ENCODE data around the gene OR2D3. TPM values are rescaled to one million over a fixed set of nuclear protein-coding genes. Genes with fewer than 3 reads are reported as not detected.

OR2D3 gene
- total and polyA plus RNA-seq, 9 of the 15 experiments (the other 6 are each of a cell fraction or from before 2014, with no cell fraction given), result 0.42 TPM; not detected in 8

DNA sequence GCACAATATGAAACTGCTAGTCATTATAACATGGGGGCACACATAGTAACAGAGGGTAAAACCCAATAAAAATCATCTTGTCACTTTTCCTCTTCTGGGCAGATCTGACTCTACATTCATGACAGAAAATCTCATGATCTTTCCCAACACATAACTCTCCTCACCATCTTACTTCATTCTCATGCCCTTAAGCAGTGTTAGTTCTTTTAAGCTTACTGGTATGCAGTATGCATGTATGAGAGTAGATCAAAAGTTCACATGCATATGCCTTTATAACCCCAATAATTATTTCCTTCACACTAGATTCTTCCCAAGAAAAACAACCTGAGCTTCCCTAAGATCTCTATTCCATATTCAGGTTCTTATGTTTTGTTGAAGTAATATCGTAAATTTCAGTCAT lies 49.5 kb upstream of the OR2D3 start (continued):
- TF ChIP-seq SMAD2 (IDR thresholded peaks at IDR 0.05; ENCODE audit: low read depth, low read length), result no peak
- TF ChIP-seq ZNF41 (CRISPR knock-in tag; conservative IDR thresholded peaks at IDR 0.05), result no peak

DNA sequence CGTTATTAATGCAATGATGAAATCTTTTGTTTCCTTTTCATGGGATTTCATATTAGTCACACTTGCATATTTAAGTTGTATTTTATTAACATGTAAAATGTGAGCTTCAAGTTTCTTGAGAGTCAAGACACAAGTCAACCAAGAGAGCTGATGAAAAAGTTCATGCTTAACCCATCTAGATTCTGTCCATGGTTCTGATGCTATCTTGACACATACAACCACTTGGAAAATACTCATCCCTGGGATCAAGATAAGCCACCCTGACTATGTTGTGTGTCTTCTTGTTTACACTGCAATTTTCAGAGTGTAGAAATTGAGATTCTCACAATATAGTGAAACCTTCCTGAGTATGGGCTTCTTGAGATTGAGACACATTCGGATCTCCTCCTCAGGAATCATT lies 45.0 kb upstream of the OR2D3 start:
- TF ChIP-seq, protein P1, sequence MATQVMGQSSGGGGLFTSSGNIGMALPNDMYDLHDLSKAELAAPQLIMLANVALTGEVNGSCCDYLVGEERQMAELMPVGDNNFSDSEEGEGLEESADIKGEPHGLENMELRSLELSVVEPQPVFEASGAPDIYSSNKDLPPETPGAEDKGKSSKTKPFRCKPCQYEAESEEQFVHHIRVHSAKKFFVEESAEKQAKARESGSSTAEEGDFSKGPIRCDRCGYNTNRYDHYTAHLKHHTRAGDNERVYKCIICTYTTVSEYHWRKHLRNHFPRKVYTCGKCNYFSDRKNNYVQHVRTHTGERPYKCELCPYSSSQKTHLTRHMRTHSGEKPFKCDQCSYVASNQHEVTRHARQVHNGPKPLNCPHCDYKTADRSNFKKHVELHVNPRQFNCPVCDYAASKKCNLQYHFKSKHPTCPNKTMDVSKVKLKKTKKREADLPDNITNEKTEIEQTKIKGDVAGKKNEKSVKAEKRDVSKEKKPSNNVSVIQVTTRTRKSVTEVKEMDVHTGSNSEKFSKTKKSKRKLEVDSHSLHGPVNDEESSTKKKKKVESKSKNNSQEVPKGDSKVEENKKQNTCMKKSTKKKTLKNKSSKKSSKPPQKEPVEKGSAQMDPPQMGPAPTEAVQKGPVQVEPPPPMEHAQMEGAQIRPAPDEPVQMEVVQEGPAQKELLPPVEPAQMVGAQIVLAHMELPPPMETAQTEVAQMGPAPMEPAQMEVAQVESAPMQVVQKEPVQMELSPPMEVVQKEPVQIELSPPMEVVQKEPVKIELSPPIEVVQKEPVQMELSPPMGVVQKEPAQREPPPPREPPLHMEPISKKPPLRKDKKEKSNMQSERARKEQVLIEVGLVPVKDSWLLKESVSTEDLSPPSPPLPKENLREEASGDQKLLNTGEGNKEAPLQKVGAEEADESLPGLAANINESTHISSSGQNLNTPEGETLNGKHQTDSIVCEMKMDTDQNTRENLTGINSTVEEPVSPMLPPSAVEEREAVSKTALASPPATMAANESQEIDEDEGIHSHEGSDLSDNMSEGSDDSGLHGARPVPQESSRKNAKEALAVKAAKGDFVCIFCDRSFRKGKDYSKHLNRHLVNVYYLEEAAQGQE (IDR thresholded peaks at IDR 0.05; ENCODE audit: borderline replicate concordance), result peak; percentile 49
- TF ChIP-seq, protein P1 (CRISPR knock-in tag; IDR thresholded peaks at IDR 0.05; ENCODE audit: low read depth), result no peak
- TF ChIP-seq NFYB (IDR thresholded peaks at IDR 0.05; ENCODE audit: extremely low read depth, insufficient read length), result no peak
- H3K36me3 ChIP-seq (ENCODE audit: control insufficient read depth, insufficient read depth, low read length), result no peaks in the 10 kb centered on the region
- CTCF ChIA-PET (ENCODE audit: low intra/inter-chr PET ratio), result no interaction called here
- H3K79me2 ChIP-seq (ENCODE audit: control insufficient read depth, insufficient read depth, low read length), result no peaks in the 10 kb centered on the region
- no peak overlapping the region for H3K4me3 ChIP-seq
- in situ Hi-C loops (cut with MboI) (no loop called here), intact Hi-C loops (cut with micrococcal nuclease) (no loop called here)
- FAIRE-seq (no peak), DNase-seq (ENCODE audit: extremely low read depth in 1 of 4, low spot score in 3 of 4) (no peak), ATAC-seq (no peak)
- no TSS peak for BruUV-seq (replicated peaks)
- H3K4me2 ChIP-seq (ENCODE audit: insufficient read depth, low read length), result no peak overlapping the region
- no peaks in the 10 kb centered on the region for H4K20me1 ChIP-seq (replicated peaks; ENCODE audit: control insufficient read depth, insufficient read depth, low read length)
- WGBS (ENCODE audit: insufficient coverage, low coverage, missing lambda C conversion rate), result 0% methylated on average over 2 of the region's 2 CpGs
- H3K27ac ChIP-seq (ENCODE audit: extremely low read depth, low read depth, low read length), result no peak overlapping the region
- POLR2A ChIA-PET, result interaction anchor here (0.7 to 1.9 kb wide), 2 partner anchors 12 to 209 kb away, joined by 3 to 10 read pairs; partner anchors contain the start of gene OR10A2
- no peak overlapping the region for H3K9ac ChIP-seq (ENCODE audit: insufficient read depth in 1 of 2, low read depth in 2 of 2, low read length in 2 of 2)
- H3K4me1 ChIP-seq (replicated peaks in 1 of 2; ENCODE audit: control insufficient read depth in 2 of 2, insufficient read depth in 2 of 2, low read length in 2 of 2), result no peaks in the 10 kb centered on the region
- no peak overlapping the region for H2AFZ ChIP-seq (ENCODE audit: low read depth, low read length)
- no peaks in the 10 kb centered on the region for H3K9me1 ChIP-seq (ENCODE audit: control insufficient read depth, insufficient read depth, low read length)
- H3K27me3 ChIP-seq (ENCODE audit: control insufficient read depth in 2 of 2, insufficient read depth in 2 of 2, low read length in 2 of 2), result 0 out of 5 replicates have a peak, but pooled peaks cover 0 to 6% of the 10 kb centered on the region in 2 experiments
- H3K9me3 ChIP-seq (replicated peaks; ENCODE audit: control insufficient read depth, insufficient read depth, low read depth, low read length), result no peaks in the 10 kb centered on the region
